H1 (cell line): ENCODE measurements around the gene TET1. TPM values are rescaled to one million over a fixed set of nuclear protein-coding genes. Genes with fewer than 3 reads are reported as not detected.

Experiments used
- CTCF ChIA-PET: fragments of 300-600 bp; sonication (Branson Sonifier 250); formaldehyde crosslinking; loops from one replicate; lab custom pipeline; 2021; ENCODE audit not compliant: partially characterized antibody; lab: Charles Lee
- POLR2A ChIA-PET: fragments of 300-600 bp; sonication (Branson Sonifier 250); formaldehyde crosslinking; loops from one replicate; lab custom pipeline; 2021; ENCODE audit warnings: inconsistent platforms; ENCODE audit not compliant: partially characterized antibody; lab: Charles Lee
- DNase-seq, 2 experiments: peaks; one replicate each; pipeline versions ENCODE4 v3.0.0 to v3.0.0-alpha.2; 2010 to 2022; ENCODE audit warnings: low spot score in 2 of 2, low read depth in 1 of 2, mixed read lengths in 1 of 2
- FAIRE-seq: peaks from 2 replicates; lab custom pipeline; 2011; peaks lifted over from hg19 to GRCh38; lab: Jason Lieb, UNC
- H2AFZ ChIP-seq: 2 replicates; pipeline ENCODE4 v1.8.1; 2012; ENCODE audit warnings: low read length, inconsistent platforms
- H2AK5ac ChIP-seq: 2 replicates; pipeline ENCODE4 v1.6.1; 2013; ENCODE audit warnings: low read depth, low read length
- H2BK120ac ChIP-seq: replicated peaks from 2 replicates; pipeline ENCODE3; 2013; ENCODE audit warnings: low read depth, low read length, inconsistent platforms
- H2BK12ac ChIP-seq: 2 replicates; pipeline ENCODE4 v1.6.1; 2013; ENCODE audit warnings: low read depth, low read length
- H2BK15ac ChIP-seq: 2 replicates; pipeline ENCODE4 v1.6.1; 2013; ENCODE audit warnings: low read length
- H2BK20ac ChIP-seq: 2 replicates; pipeline ENCODE4 v1.6.1; 2013; ENCODE audit warnings: low read length
- H2BK5ac ChIP-seq: 2 replicates; pipeline ENCODE4 v1.6.1; 2013; ENCODE audit warnings: low read depth, low read length
- H3K14ac ChIP-seq: 2 replicates; pipeline ENCODE4 v1.6.1; 2013; ENCODE audit warnings: inconsistent platforms; ENCODE audit not compliant: insufficient read length
- H3K18ac ChIP-seq: 2 replicates; pipeline ENCODE4 v1.6.1; 2013; ENCODE audit warnings: low read length; ENCODE audit errors: extremely low read depth
- H3K23ac ChIP-seq: 2 replicates; pipeline ENCODE4 v1.6.1; 2013; ENCODE audit warnings: inconsistent platforms; ENCODE audit not compliant: insufficient read length
- H3K23me2 ChIP-seq: 2 replicates; pipeline ENCODE4 v1.6.1; 2013; ENCODE audit warnings: low read depth, low read length
- H3K27ac ChIP-seq: 2 replicates; pipeline ENCODE4 v1.6.1; 2011; ENCODE audit warnings: low read depth, low read length, inconsistent platforms
- H3K27me3 ChIP-seq, 4 experiments: replicated peaks in 1 of 4; 1 replicate in 1 of 4; 2 replicates in 3 of 4; pipeline versions ENCODE4 v1.6.1 to v1.8.1; 2011 to 2013; ENCODE audit warnings: low read length in 3 of 4, mild to moderate bottlenecking in 3 of 4, inconsistent platforms in 2 of 4, mixed read lengths in 2 of 4, moderate library complexity in 1 of 4; ENCODE audit not compliant: control insufficient read depth in 3 of 4, insufficient read depth in 3 of 4; ENCODE audit errors: extremely low read depth in 1 of 4
- H3K36me3 ChIP-seq, 4 experiments: 2 replicates each; pipeline versions ENCODE4 v1.6.1 to v1.8.1; 2011 to 2013; ENCODE audit warnings: mild to moderate bottlenecking in 4 of 4, low read length in 3 of 4, moderate library complexity in 2 of 4, control low read depth in 1 of 4, inconsistent platforms in 1 of 4; ENCODE audit not compliant: insufficient read depth in 4 of 4, control insufficient read depth in 2 of 4
- H3K4ac ChIP-seq: replicated peaks from 2 replicates; pipeline ENCODE3; 2013; ENCODE audit warnings: low read length, low read depth, mixed read lengths, inconsistent platforms; ENCODE audit not compliant: insufficient read length
- H3K4me1 ChIP-seq, 4 experiments: replicated peaks in 1 of 4; 1 replicate in 1 of 4; 2 replicates in 3 of 4; pipeline versions ENCODE4 v1.6.1 to v1.8.1; 2011 to 2013; ENCODE audit warnings: low read length in 3 of 4, inconsistent platforms in 2 of 4, mixed read lengths in 1 of 4; ENCODE audit not compliant: insufficient read depth in 4 of 4, control insufficient read depth in 3 of 4
- H3K4me2 ChIP-seq, 2 experiments: 2 replicates each; pipeline versions ENCODE4 v1.6.1 to v1.8.1; 2011 to 2013; ENCODE audit warnings: low read depth in 2 of 2, low read length in 2 of 2, control low read depth in 1 of 2, inconsistent platforms in 1 of 2, mild to moderate bottlenecking in 1 of 2; ENCODE audit not compliant: insufficient read depth in 1 of 2
- H3K4me3 ChIP-seq, 4 experiments: fragments of 200-600, 300-600 bp in 1 of 4; sonication (generic), shearing (Covaris generic), sonication (Bioruptor Twin) in 1 of 4; 2 replicates each; pipeline versions ENCODE4 v1.5.1 to v1.8.1; 2011 to 2016; ENCODE audit warnings: low read length in 4 of 4, low read depth in 3 of 4, control low read depth in 2 of 4, inconsistent platforms in 2 of 4, mild to moderate bottlenecking in 2 of 4, mixed read lengths in 1 of 4, moderate library complexity in 1 of 4; ENCODE audit not compliant: insufficient read depth in 2 of 4; ENCODE audit errors: extremely low read depth in 1 of 4
- H3K56ac ChIP-seq: replicated peaks from 2 replicates; pipeline ENCODE3; 2013; ENCODE audit warnings: low read depth, mild to moderate bottlenecking, mixed read lengths, low read length, inconsistent platforms; ENCODE audit not compliant: insufficient read length
- H3K79me1 ChIP-seq: 2 replicates; pipeline ENCODE4 v1.6.1; 2013; ENCODE audit warnings: low read depth, low read length, control low read depth
- H3K79me2 ChIP-seq, 2 experiments: 2 replicates each; pipeline versions ENCODE4 v1.6.1 to v1.8.1; 2012 to 2013; ENCODE audit warnings: low read length in 2 of 2, mild to moderate bottlenecking in 2 of 2, inconsistent platforms in 1 of 2; ENCODE audit not compliant: insufficient read depth in 2 of 2, control insufficient read depth in 1 of 2
- H3K9ac ChIP-seq, 4 experiments: replicated peaks in 1 of 4; 1 replicate in 1 of 4; 2 replicates in 3 of 4; pipeline versions ENCODE4 v1.6.1 to v1.8.1; 2011 to 2013; ENCODE audit warnings: low read depth in 3 of 4, low read length in 3 of 4, control low read depth in 2 of 4, mild to moderate bottlenecking in 2 of 4, moderate library complexity in 2 of 4, inconsistent platforms in 1 of 4; ENCODE audit errors: extremely low read depth in 1 of 4
- H3K9me3 ChIP-seq, 2 experiments: 2 replicates each; pipeline versions ENCODE4 v1.6.1 to v1.8.1; 2012 to 2013; ENCODE audit warnings: mild to moderate bottlenecking in 2 of 2, moderate library complexity in 2 of 2, control low read depth in 1 of 2, inconsistent platforms in 1 of 2, low read depth in 1 of 2, low read length in 1 of 2, mixed read lengths in 1 of 2; ENCODE audit not compliant: insufficient read depth in 2 of 2
- H4K20me1 ChIP-seq, 2 experiments: replicated peaks in 1 of 2; 2 replicates each; pipeline versions ENCODE3 to v1.8.1; 2011 to 2013; ENCODE audit warnings: inconsistent platforms in 2 of 2, low read length in 2 of 2, mild to moderate bottlenecking in 1 of 2; ENCODE audit not compliant: insufficient read depth in 2 of 2, control insufficient read depth in 1 of 2
- H4K5ac ChIP-seq: 2 replicates; pipeline ENCODE4 v1.6.1; 2013; ENCODE audit warnings: low read length, low read depth, mixed read lengths, inconsistent platforms; ENCODE audit not compliant: insufficient read length
- H4K8ac ChIP-seq: 2 replicates; pipeline ENCODE4 v1.8.0; 2013; ENCODE audit warnings: mild to moderate bottlenecking, moderate library complexity, low read length, inconsistent platforms; ENCODE audit not compliant: insufficient read depth; ENCODE audit errors: extremely low read depth
- H4K91ac ChIP-seq: replicated peaks from 2 replicates; pipeline ENCODE3; 2013; ENCODE audit warnings: low read length, mixed read lengths, inconsistent platforms; ENCODE audit not compliant: insufficient read length
- CEBPB ChIP-seq: IDR thresholded peaks from 2 replicates; pipeline ENCODE4 v1.6.1; 2012; ENCODE audit warnings: low read depth, low read length
- CREB1 ChIP-seq: IDR thresholded peaks from 2 replicates; pipeline ENCODE4 v1.6.1; 2012; ENCODE audit warnings: inconsistent platforms
- HDAC6 ChIP-seq: IDR thresholded peaks from one replicate; pipeline ENCODE4 v1.7.1; 2012; ENCODE audit warnings: low read depth, mild to moderate bottlenecking, inconsistent platforms, low read length, moderate library complexity
- POLR2AphosphoS5 ChIP-seq: IDR thresholded peaks from 2 replicates; pipeline ENCODE4 v1.6.1; 2011; ENCODE audit warnings: low read depth, low read length
- TEAD4 ChIP-seq: IDR thresholded peaks from 2 replicates; pipeline ENCODE4 v1.6.1; 2012; ENCODE audit warnings: low read depth, low read length, inconsistent platforms, mixed read lengths
- ZNF274 ChIP-seq: IDR thresholded peaks from 2 replicates; pipeline ENCODE4 v1.7.0; 2012; ENCODE audit warnings: low read length, borderline replicate concordance; ENCODE audit errors: extremely low read depth
- WGBS, 2 experiments: shearing (Covaris generic) in 1 of 2; methylation state at CpG; one replicate each; pipeline versions ENCODE4 v1.1.6 to v1.1.7; 2013 to 2015; ENCODE audit warnings: low lambda C conversion rate in 2 of 2, mixed read lengths in 2 of 2, inconsistent platforms in 1 of 2, low coverage in 1 of 2, missing lambda C conversion rate in 1 of 2; ENCODE audit not compliant: insufficient replicate concordance in 2 of 2, insufficient coverage in 1 of 2, insufficient read length in 1 of 2; ENCODE audit errors: extremely low coverage in 1 of 2, missing lambda C conversion rate in 1 of 2; 5-methylcytosine and 5-hydroxymethylcytosine counted together
- polyA plus RNA-seq, 7 experiments: library from polyadenylated mRNA; depleted of rRNA in 3 of 7; stranded (reverse) in 5 of 7; unstranded in 2 of 7; fragments of >200 nt in 5 of 7; fragments of 200-250 nt in 2 of 7; gene quantifications; 1 replicate in 5 of 7; 2 replicates in 1 of 7; 4 replicates in 1 of 7; pipeline versions ENCODE4 v1.2.1 to v1.2.3, GENCODE V29; 2011 to 2013; ENCODE audit warnings: missing spikeins in 2 of 7, mixed read lengths in 2 of 7
- total RNA-seq: library from RNA; stranded (reverse); fragmentation: NEBNext Ultra II Directional; extraction: Animal tissue kit (Norgen Biotek cat#: 25700); gene quantifications from 2 replicates; pipeline ENCODE4 v1.2.1, GENCODE V29; 2021

Gene TET1
- total and polyA plus RNA-seq, 2 of the 8 experiments (the other 6 are each of a cell fraction or from before 2014, with no cell fraction given) = 15.2 to 69.3 TPM

GRCh38 chr10:68553138-68553537 lies 7.0 kb upstream of the TET1 start:
- no peaks in the 10 kb centered on the region for H3K27me3 ChIP-seq
- H4K5ac ChIP-seq = no peak overlapping the region
- no peaks in the 10 kb centered on the region for H4K20me1 ChIP-seq
- no peaks in the 10 kb centered on the region for H3K36me3 ChIP-seq
- H3K27ac ChIP-seq = 0 out of 2 replicates have a peak overlapping the region, but pooled peaks have one; percentile 15
- no peaks in the 10 kb centered on the region for H3K23me2 ChIP-seq
- no peak overlapping the region for H3K4ac ChIP-seq
- no peak overlapping the region for H4K91ac ChIP-seq
- CTCF ChIA-PET = interaction anchor here (1.2 to 1.4 kb wide), 2 partner anchors 48 to 83 kb away, joined by 3 read pairs; no protein-coding TSS in a partner anchor
- no peak overlapping the region for H2BK120ac ChIP-seq
- no peak overlapping the region; a peak in 1 of 4 replicates for H3K4me2 ChIP-seq
- no peak overlapping the region for H3K9ac ChIP-seq
- TF ChIP-seq CREB1 (no peak), POLR2AphosphoS5 (no peak), HDAC6 (no peak), CEBPB (no peak), ZNF274 (no peak), TEAD4 (peak; percentile 21; the same call in 1 of the 2 replicates)
- TF ChIP-seq, all 59 proteins: peak for 1
- H3K4me1 ChIP-seq = peaks cover 0 to 4% (median 2%) of the 10 kb centered on the region in 4 experiments; a peak in 1 of 7 replicates
- H3K18ac ChIP-seq = no peak overlapping the region
- no peak for FAIRE-seq
- no peak overlapping the region for H3K14ac ChIP-seq
- H3K56ac ChIP-seq = no peak overlapping the region
- H4K8ac ChIP-seq = no peak overlapping the region
- H3K9me3 ChIP-seq = no peaks in the 10 kb centered on the region
- no peak overlapping the region for H2BK12ac ChIP-seq
- H2AK5ac ChIP-seq = no peak overlapping the region
- H2BK15ac ChIP-seq = no peak overlapping the region
- no peaks in the 10 kb centered on the region for H3K79me2 ChIP-seq
- H3K4me3 ChIP-seq = no peak overlapping the region
- POLR2A ChIA-PET = interaction anchor here (1.2 to 3.3 kb wide), 4 partner anchors 10 to 47 kb away, joined by 3 to 14 read pairs (median 9); no protein-coding TSS in a partner anchor
- DNase-seq = no peak
- no peak overlapping the region for H2BK20ac ChIP-seq
- no peaks in the 10 kb centered on the region for H3K79me1 ChIP-seq
- WGBS, 2 experiments = 64% methylated on average over 6 of the region's 6 CpGs; no CpG with 5 or more reads in 1 of the 2 experiments
- no peak overlapping the region for H2BK5ac ChIP-seq
- 0 out of 2 replicates have a peak overlapping the region, but pooled peaks have one; percentile 25 for H2AFZ ChIP-seq
- H3K23ac ChIP-seq = no peak overlapping the region
